Activated CD4-positive, alpha-beta memory T cell treated with anti-CD3 and anti-CD28 coated beads for 36 hours (primary cell): ENCODE results near the gene UBE2H. TPM values are rescaled to one million over a fixed set of nuclear protein-coding genes. Genes with fewer than 3 reads are reported as not detected.

Source experiments
- CTCF ChIA-PET: fragments of 350-600 bp; sonication (Branson Sonifier 250); formaldehyde crosslinking; loops from one replicate; lab custom pipeline; 2021; ENCODE audit warnings: antibody characterized with exemption, inconsistent platforms; lab: Charles Lee
- POLR2A ChIA-PET: fragments of 350-600 bp; sonication (Branson Sonifier 250); formaldehyde crosslinking; loops from one replicate; lab custom pipeline; 2021; ENCODE audit warnings: antibody characterized with exemption; lab: Charles Lee
- DNase-seq: peaks from one replicate; pipeline ENCODE4 v3.0.0-alpha.2; 2020
- H3K27ac Mint-ChIP-seq: one replicate; pipeline ENCODE4 v1.8.0; 2021; ENCODE audit warnings: mixed read lengths
- H3K27me3 Mint-ChIP-seq: one replicate; pipeline ENCODE4 v1.8.0; 2021; ENCODE audit warnings: mixed read lengths
- H3K36me3 Mint-ChIP-seq: one replicate; pipeline ENCODE4 v1.8.0; 2021; ENCODE audit warnings: mixed read lengths
- H3K4me1 Mint-ChIP-seq: one replicate; pipeline ENCODE4 v1.8.0; 2021; ENCODE audit warnings: low read depth, mixed read lengths
- H3K4me3 Mint-ChIP-seq: one replicate; pipeline ENCODE4 v1.8.0; 2021; ENCODE audit warnings: mild to moderate bottlenecking, mixed read lengths
- H3K9me3 Mint-ChIP-seq: one replicate; pipeline ENCODE4 v1.8.0; 2021; ENCODE audit warnings: mixed read lengths
- intact Hi-C: fragments of 100-400 bp; cut with micrococcal nuclease; formaldehyde crosslinking; loops from one replicate; pipeline ENCODE4 v1.15.1; 2023
- total RNA-seq, 2 experiments: library from RNA; stranded (reverse); gene quantifications; one replicate each; pipeline ENCODE4 v1.2.3, GENCODE V29; 2021

Gene UBE2H
- total RNA-seq, 2 experiments from 2014 or later, result 33.6 to 37.1 TPM

DNA sequence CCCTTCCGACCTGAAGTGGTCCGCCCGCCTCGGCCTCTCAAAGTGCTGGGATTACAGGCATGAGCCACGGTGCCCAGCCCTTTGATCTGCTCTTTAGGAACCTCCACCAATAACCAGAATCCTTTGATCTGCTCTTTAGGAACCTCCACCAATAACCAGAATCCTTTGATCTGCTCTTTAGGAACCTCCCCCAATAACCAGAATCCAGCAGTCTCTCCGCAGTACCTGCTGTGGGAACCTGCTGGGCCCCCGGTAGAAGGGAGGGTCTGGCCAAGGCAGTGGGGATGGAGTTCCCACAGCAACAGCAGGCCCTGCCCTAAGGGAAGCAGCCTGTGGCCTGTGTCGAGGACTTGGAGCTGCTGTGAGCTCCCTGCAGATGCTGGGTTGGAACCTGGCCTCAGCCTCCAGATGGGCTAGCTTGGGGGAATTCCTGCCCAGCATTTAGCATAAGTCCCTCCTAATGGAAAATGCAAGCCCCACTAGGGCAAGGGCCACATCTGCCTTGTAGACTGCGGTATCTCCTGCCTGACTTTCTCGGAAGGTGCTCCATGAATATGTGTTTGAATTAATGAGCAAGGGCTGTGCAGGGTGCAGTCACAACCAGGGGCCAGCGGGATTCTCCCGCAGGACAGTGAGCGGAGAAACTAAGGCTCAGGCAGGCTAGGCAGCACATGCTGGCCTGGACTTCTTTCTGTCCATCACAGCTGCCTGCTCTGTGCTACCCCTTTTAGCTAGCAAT, 165.8 kb downstream of the UBE2H start:
- Mint-ChIP-seq H3K27ac (no peak overlapping the region), H3K27me3 (peaks cover 61% of the 10 kb centered on the region), H3K4me1 (peaks cover 34% of the 10 kb centered on the region), H3K4me3 (no peak overlapping the region), H3K36me3 (no peaks in the 10 kb centered on the region), H3K9me3 (no peaks in the 10 kb centered on the region)
- ChIA-PET POLR2A (no interaction called here), CTCF (interaction anchor here (2.3 kb wide), 1 partner anchor 38 kb away, joined by 8 read pairs; no protein-coding TSS in a partner anchor)
- intact Hi-C loops, result no loop called here
- DNase-seq, result no peak

DNA sequence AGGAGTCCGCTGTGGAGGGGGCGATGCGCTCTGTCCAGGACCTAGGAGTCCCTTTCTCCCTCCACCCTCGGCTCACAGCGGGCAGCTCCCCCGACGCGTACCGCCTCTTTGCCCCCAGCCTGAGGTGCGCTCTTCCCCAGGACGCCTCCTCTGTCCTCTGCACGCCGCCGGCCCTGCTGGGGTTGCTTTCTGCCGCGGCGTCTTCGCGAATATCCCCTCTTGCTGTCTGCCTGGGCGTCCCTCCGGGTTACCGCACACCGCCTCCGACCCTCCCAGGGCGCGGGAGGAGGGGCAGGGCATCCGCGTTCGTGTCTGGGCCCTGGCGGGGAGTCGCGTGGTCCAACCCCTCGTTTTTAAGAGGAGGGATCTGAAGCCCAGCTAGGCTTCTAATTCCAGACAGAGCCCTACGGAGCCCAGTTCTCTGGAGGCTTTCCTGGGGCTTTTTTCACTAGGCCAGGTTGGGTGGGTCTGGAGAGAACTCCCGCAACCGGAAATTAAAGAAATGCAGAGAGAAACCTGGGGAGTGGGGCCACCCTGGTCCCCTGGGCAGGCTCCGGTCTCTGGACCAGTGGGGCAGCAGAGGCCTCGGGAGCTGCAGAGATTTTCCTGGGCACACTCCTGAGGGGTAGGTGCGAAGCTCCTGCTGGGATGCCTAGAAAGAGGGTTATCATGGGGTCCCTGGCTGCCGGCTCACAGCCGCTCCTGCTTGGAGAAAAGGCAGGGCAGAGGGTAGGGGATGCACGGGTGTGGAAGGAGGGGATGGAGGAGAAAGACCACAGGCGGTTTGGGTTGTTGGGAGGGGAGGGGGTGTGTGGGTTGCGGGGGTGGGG, 166.9 kb downstream of the UBE2H start:
- no peak overlapping the region for H3K27ac Mint-ChIP-seq
- DNase-seq, result no peak
- CTCF ChIA-PET, result interaction anchor here (1.4 to 2.3 kb wide), 2 partner anchors 39 to 225 kb away, joined by 3 to 8 read pairs; no protein-coding TSS in a partner anchor
- H3K36me3 Mint-ChIP-seq, result no peaks in the 10 kb centered on the region
- no peaks in the 10 kb centered on the region for H3K9me3 Mint-ChIP-seq
- peak overlapping the region; percentile 26 for H3K4me3 Mint-ChIP-seq
- H3K4me1 Mint-ChIP-seq, result peaks cover 42% of the 10 kb centered on the region
- peaks cover 69% of the 10 kb centered on the region for H3K27me3 Mint-ChIP-seq
- POLR2A ChIA-PET, result no interaction called here
- intact Hi-C loops, result no loop called here

DNA sequence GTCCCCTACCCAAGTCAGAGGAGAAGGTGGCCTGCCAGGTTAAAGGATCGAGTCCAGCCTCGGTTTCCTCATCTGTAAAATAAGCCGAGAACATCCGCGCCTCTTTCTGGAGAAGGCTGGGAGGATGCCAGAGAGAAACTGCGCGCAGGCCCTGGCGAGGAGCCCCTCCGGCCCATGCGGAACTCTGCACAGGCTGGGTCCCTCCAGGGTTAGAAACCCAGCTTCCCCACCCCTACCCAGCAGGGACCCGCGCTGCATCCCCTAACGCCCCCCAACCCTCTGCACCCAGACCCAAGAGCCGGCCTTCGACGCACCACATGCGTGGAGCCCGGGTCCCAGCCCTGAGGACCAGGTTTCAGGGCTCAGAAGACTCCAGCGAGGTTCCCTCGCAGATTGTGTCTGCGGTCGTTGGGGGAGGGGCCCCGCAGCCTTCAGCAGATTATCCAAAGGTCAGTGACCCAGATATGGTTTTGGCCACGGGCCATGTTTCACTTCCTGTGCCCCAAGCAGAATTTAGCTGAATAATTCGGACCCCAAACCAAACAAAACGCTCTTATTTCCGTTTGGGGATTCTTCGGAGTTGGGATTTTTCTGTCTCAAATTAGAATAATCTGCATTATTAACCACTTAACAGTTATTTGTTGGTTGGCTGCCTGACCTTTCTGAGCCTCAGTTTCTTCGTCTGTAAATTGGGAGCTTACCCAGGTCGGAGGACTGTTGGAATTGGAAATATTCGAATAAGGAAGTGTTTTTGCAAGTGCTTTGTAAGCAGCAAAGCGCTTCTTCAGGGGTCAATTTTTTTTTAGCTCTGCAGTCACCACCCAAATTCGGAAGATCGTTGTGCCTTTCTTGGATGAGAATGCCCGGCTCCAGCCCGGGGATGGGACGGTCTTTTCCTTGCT, 167.7 kb downstream of the UBE2H start:
- Mint-ChIP-seq H3K9me3 (no peaks in the 10 kb centered on the region), H3K36me3 (no peaks in the 10 kb centered on the region), H3K27me3 (peaks cover 67% of the 10 kb centered on the region), H3K27ac (no peak overlapping the region), H3K4me3 (peak overlapping the region; percentile 26), H3K4me1 (peaks cover 42% of the 10 kb centered on the region)
- CTCF ChIA-PET, result interaction anchor here (1.4 to 2.3 kb wide), 2 partner anchors 40 to 225 kb away, joined by 3 to 8 read pairs; no protein-coding TSS in a partner anchor
- POLR2A ChIA-PET, result no interaction called here
- DNase-seq, result no peak
- intact Hi-C loops, result loop anchor here (5.0 kb wide), 1 partner anchor 353 kb away; the partner anchor contains the start of gene STRIP2

DNA sequence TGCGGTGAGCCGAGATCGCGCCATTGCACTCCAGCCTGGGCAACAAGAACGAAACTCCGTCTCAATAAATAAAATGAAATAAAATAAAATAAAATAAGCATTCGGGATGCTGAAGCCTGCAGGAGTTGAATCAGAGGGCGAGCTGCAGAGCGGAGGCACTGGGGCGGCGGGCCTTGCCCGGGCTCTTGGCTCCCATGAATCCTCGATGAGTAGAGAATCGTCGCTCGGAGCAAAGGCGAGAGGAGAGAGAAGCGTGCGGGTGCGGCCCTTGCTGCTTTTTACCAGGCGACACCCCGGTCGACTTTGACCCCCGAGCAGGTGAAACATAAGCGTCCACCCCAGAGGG, 168.3 kb downstream of the UBE2H start:
- ChIA-PET POLR2A (no interaction called here), CTCF (no interaction called here)
- no peaks in the 10 kb centered on the region for H3K36me3 Mint-ChIP-seq
- H3K4me1 Mint-ChIP-seq, result peaks cover 42% of the 10 kb centered on the region
- peaks cover 65% of the 10 kb centered on the region for H3K27me3 Mint-ChIP-seq
- no peak overlapping the region for H3K4me3 Mint-ChIP-seq
- no peak for DNase-seq
- no peak overlapping the region for H3K27ac Mint-ChIP-seq
- no peaks in the 10 kb centered on the region for H3K9me3 Mint-ChIP-seq
- intact Hi-C loops, result loop anchor here (5.0 kb wide), 1 partner anchor 352 kb away; the partner anchor contains the start of gene STRIP2

DNA sequence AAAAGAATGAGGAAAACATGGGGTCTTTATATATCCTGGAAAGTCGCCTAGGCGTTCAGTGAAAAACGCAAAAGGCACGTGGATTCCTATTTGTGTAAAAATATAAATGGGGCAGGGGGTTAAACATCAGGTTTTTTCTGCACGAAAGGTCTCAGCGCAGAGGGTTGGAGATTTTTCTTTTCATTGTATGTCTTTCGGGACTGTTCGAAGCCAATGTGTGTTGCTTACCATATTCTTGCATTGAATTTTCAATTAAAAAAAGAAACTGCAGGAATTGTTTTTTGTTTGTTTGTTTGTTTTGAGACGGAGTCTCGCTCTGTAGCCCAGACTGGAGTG, 169.2 kb downstream of the UBE2H start:
- H3K27ac Mint-ChIP-seq, result no peak overlapping the region
- no peak for DNase-seq
- no peaks in the 10 kb centered on the region for H3K36me3 Mint-ChIP-seq
- no peaks in the 10 kb centered on the region for H3K9me3 Mint-ChIP-seq
- peaks cover 42% of the 10 kb centered on the region for H3K4me1 Mint-ChIP-seq
- intact Hi-C loops, result loop anchor here (5.0 kb wide), 1 partner anchor 351 kb away; the partner anchor contains the start of gene STRIP2
- peaks cover 62% of the 10 kb centered on the region for H3K27me3 Mint-ChIP-seq
- CTCF ChIA-PET, result no interaction called here
- no peak overlapping the region for H3K4me3 Mint-ChIP-seq
- POLR2A ChIA-PET, result no interaction called here

- Mint-ChIP-seq H3K27ac (no peak overlapping the region), H3K4me3 (no peak overlapping the region), H3K9me3 (no peaks in the 10 kb centered on the region), H3K27me3 (peaks cover 67% of the 10 kb centered on the region), H3K4me1 (peaks cover 42% of the 10 kb centered on the region), H3K36me3 (no peaks in the 10 kb centered on the region)
- DNase-seq, result no peak
- POLR2A ChIA-PET, result no interaction called here
- intact Hi-C loops, result loop anchor here (5.0 kb wide), 1 partner anchor 351 kb away; the partner anchor contains the start of gene STRIP2
- CTCF ChIA-PET, result no interaction called here
These were observed 169.8 kb downstream of the UBE2H start for GRCh38 chr7:129782818-129783583.

- CTCF ChIA-PET, result interaction anchor here (1.8 kb wide), 1 partner anchor 169 kb away, joined by 6 read pairs; no protein-coding TSS in a partner anchor
- intact Hi-C loops, result loop anchor here (5.0 kb wide), 1 partner anchor 350 kb away; the partner anchor contains the start of gene STRIP2
- Mint-ChIP-seq H3K27ac (no peak overlapping the region), H3K9me3 (no peaks in the 10 kb centered on the region), H3K4me3 (no peak overlapping the region), H3K27me3 (peaks cover 68% of the 10 kb centered on the region), H3K4me1 (peaks cover 42% of the 10 kb centered on the region), H3K36me3 (no peaks in the 10 kb centered on the region)
- no peak for DNase-seq
- POLR2A ChIA-PET, result no interaction called here
These were observed 170.6 kb downstream of the UBE2H start for GRCh38 chr7:129781928-129782817.

- Mint-ChIP-seq H3K36me3 (no peaks in the 10 kb centered on the region), H3K27ac (no peak overlapping the region), H3K9me3 (no peaks in the 10 kb centered on the region), H3K4me1 (peaks cover 37% of the 10 kb centered on the region), H3K27me3 (peaks cover 59% of the 10 kb centered on the region), H3K4me3 (peak overlapping the region; percentile 66)
- DNase-seq, result peak; percentile 48
- intact Hi-C loops, result loop anchor here (1.0 to 5.0 kb wide), 2 partner anchors 44 to 349 kb away; partner anchors contain the start of gene STRIP2
- CTCF ChIA-PET, result interaction anchor here (1.8 kb wide), 1 partner anchor 169 kb away, joined by 6 read pairs; no protein-coding TSS in a partner anchor
- POLR2A ChIA-PET, result no interaction called here
These were observed 171.5 kb downstream of the UBE2H start for GRCh38 chr7:129780974-129781927.
